ENCODE results near the gene PHTF1.
"Not testable (repeated sequence)": the region's sequence is repeated elsewhere in the genome, so short reads cannot be mapped to it uniquely, and the experiment has no call there.

PHTF1 gene

GRCh38 chr1:113717506-113717905 is 41.8 kb downstream of the PHTF1 start:
- DNase-seq: not testable (repeated sequence)

DNA sequence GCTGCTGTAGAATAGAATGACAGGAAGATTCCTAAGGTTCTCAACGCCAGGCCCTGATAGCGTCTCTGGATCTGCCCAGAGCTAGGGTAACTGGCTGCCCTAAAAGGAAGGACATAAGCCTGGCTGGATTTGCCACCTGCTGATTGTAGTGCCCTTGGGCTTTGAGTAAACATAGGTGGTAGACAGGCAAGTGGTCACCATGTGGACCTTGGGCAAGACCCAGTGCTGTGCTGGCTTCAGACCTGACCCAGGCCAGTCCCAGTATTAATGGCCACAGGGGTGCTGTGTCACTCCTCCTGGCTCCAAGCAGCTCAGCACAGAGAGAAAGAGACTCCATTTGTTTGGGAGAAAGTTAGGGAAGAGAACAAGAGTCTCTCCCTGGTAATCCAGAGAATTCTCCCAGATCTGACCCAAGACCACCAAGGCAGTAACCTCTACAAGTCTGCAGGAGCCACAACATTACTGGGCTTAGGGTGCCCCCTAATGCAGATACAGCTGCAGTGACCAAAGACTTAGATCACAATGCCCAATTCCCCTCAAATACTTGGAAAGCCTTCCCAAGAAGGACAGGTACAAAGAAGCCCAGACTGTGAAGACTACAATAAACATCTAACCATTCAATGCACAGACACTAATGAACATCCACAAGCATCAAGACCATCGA is 44.5 kb downstream of the PHTF1 start:
- no peak for DNase-seq

- no peak for DNase-seq
Measured at GRCh38 chr1:113701429-113701828, 57.9 kb downstream of the PHTF1 start.

- DNase-seq: no peak
Measured at GRCh38 chr1:113694910-113695309, 64.4 kb downstream of the PHTF1 start.

DNA sequence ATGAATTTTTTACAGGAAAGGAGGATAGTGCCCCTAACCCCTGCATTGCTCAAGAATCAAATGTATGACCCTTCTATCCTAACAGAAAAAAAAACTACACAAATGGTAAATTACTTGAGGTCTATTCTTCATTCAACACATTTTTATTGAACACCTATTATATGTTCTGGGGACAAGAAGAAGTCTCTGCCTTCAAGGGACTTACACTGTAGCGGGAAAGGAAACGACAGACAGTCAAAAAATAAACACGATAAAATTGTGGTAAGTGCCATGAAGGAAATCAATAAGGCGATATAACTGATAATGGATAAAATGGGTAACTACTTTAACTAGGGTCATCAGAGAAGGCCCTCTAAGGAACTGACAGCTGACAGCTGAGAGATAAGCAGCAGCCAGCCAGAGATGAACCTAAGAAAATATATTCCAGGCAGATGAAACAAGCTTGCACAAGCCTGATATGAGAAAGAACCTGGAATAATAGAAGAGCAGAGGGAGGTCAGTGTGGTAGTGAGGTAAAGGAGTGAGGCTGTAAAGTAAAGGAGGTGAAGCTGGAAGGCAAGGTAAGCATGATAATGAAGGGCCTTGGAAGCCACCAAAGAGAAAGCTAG is 66.4 kb downstream of the PHTF1 start:
- DNase-seq: no peak

- no peak for DNase-seq
Measured at GRCh38 chr1:113692342-113692741, 66.9 kb downstream of the PHTF1 start.

DNA sequence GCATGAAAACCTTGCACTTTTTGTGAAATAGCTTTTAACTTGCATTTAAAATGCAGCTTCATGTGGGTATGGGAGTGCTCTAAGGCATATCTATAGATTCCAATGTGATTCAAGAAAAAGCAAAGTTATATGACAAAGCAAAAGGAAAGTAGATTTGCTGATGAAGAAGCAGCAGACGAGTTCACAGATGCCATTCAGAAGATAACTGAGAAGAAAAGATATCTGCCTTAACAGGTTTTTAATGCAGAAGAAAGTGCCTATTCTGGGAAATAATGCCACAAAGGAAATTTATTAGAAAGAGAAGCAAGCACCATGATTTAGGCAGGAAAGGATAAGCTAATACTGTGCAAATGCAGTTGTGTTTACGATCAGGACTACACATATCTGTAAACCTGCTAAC is 68.1 kb downstream of the PHTF1 start:
- DNase-seq: no peak

DNA sequence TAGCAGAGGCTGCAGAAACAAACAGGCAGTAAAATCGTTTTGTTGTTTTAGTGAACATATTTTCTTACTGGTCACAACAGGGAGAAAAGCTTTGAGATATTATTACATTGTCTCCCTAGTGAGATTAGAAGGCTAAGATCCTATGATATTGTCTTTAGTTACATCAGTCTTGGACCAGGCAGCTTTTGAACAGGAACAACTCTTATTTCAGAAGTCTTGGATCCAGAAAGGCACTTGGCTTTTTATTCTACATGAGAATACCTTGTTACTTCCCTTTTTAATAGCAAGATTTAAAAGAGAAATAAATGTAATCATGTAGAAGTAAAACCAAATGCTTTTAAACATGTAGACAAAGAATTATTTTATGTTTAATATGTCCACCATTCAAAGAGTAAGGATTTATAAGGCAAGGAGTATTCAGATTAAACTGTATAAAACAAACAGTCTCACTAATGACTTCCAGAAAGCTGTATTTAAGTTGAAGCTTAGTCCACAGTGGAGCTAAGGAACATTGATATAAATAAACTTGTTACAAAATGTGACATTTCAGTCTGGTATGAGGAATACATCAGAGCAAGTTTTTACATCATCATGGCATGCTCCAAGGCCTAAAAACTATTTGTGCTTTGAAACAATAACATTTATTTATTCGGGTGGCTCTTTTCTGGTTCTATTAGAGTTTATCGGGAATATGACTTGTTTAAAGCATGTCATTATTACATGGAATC is 72.2 kb downstream of the PHTF1 start:
- no peak for DNase-seq

DNA sequence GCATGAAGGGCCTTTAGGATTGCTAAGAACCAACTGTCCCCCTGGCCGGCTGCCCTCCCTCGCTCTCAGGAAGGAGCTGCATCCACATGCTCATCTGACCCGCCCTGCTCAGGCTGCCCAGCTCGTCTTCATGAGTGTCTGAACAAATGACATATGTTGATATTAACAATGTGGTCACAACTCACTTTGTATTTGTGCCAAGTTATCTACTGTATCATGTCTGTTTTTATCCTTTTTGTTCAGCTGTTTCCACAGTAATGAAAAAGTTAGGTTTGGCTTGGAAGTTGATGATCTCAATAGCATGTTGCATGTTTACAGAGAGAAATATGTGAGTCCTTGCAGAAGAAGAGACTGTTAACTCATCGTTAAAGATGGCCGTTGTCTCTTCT is 75.1 kb downstream of the PHTF1 start:
- no peak for DNase-seq

- no peak for DNase-seq
Measured at GRCh38 chr1:113683384-113684152, 75.7 kb downstream of the PHTF1 start.

DNA sequence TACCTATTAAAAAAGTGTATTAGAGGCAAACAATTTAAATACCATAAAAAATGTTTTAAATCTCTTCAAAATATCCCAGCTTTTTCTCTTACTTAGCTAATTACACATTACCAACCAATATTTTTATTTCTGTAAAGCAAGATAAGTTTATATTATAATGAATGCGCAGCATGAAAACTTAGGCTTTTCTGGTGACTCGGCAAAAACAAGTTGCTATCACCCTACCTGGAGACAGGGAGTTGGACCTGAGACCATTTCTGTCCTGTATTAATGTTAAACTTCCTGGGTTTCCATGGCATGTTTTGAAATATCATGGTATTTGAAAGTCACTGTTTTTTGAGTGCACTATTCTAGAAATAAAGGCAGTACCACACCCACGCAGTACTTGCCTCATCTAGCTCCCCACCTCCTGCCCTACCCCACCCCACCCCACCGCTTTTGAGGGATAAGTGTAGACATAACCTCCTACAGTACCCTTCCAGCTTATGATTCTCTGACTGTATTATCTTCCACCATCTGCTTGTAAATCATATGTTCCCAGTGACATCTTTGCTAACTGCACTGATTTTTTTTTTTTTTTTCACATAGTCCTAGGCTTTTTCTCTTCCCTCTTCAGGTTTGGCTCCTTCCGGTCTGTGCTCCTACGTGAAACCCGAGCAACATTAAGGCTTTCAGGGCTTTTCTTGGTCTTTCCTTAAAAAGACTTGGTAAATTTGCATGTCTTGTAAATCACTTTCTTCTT is 77.5 kb downstream of the PHTF1 start:
- no peak for DNase-seq

DNA sequence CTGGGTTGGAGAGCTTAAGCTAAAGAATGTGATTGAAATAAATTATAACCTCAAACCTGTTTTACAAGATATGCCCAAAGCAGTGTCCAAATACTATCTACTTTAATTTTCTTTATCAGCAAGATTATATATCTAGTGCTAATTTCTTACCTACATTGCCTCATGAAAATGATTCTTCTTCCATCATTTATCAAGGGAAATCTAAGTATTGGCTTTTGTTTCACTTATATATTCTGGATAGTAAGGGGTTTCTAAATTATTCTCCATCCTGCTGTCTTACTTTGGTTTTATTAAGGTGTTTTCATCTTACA is 81.2 kb downstream of the PHTF1 start:
- no peak for DNase-seq

- peak; percentile 14 for DNase-seq
Measured at GRCh38 chr1:113677250-113678158, 81.8 kb downstream of the PHTF1 start.

GRCh38 chr1:113676524-113676923 is 82.8 kb downstream of the PHTF1 start:
- no peak for DNase-seq

- no peak for DNase-seq
Measured at GRCh38 chr1:113675302-113675701, 84.0 kb downstream of the PHTF1 start.

GRCh38 chr1:113674591-113674990 is 84.7 kb downstream of the PHTF1 start:
- no peak for DNase-seq

- no peak for DNase-seq
Measured at GRCh38 chr1:113672491-113672890, 86.8 kb downstream of the PHTF1 start.

DNA sequence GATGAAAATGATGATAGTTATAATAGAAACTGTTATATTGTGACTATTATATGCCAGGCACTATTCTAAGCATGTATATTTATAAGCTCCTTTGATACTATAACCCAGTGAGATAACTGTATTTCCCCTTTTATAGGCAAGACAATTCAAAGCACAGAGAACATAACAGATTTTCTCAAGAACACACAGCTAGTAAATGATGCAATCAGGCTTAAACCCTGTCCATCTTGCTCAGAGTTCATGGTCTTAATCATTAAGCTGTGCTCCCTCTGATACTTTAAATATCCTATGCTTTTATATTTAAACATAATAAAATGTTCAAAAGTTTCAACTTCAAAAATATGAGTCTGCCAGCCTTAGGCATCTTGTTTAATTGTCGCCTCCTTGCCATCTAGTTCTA is 88.6 kb downstream of the PHTF1 start:
- DNase-seq: no peak

- DNase-seq: no peak
Measured at GRCh38 chr1:113669988-113670387, 89.3 kb downstream of the PHTF1 start.

DNA sequence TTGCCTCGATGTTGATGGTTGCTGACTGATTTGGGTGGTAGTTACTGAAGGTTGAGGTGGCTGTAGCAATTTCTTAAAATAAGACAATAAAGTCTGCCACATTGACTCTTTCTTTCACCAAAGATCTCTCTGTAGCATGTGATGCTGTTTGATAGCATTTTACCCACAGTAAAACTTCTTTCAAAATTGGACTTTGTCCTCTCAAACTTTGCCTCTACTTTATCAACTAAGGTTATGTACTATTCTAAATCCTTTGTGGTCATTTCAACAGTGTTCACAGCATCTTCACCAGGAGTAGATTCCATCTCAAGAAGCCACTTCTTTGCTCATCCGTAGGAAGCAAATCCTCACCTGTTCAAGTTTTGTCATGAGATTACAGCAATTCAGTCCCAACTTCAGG is 93.2 kb downstream of the PHTF1 start:
- DNase-seq: no peak

DNA sequence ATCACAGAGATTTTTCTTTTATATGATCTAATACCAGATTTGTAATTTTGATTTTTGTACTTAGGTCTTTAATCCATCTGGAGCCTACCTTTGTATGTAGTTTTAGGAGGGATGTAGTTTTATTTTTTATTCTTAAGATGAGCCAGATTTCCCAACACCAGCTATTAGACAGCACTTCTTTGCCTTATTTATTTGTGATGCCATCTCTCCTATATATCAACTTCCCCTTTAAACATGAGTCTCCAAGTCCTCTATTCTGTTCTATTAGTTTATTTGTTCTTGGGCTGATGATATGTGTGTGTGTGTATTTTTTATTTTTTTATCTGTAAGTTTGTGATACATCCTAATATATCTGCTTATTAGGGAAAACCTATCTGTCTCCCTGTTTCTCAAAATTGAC is 94.2 kb downstream of the PHTF1 start:
- DNase-seq: no peak
